Retinal pigment epithelial cell (primary cell): Measurements from ENCODE around the gene ERCC6L2.

ENCODE experiments used
- DNase-seq: peaks from one replicate; pipeline ENCODE4 v3.0.0-alpha.2; 2010; ENCODE audit warnings: low read depth
- H3K4me3 ChIP-seq: 2 replicates; pipeline ENCODE4 v1.5.1; 2011; ENCODE audit warnings: mild to moderate bottlenecking, low read length, control low read depth, moderate library complexity
- CTCF ChIP-seq: conservative IDR thresholded peaks from 2 replicates; pipeline ENCODE4 v1.5.1; 2011; ENCODE audit warnings: low read depth, low read length, control low read depth, inconsistent platforms

The ERCC6L2 gene

GRCh38 chr9:95864852-95865580, 10.5 kb upstream of the ERCC6L2 start:
- DNase-seq: no peak
- H3K4me3 ChIP-seq: no peak overlapping the region
- TF ChIP-seq CTCF: no peak

- H3K4me3 ChIP-seq: no peak overlapping the region
- no peak for DNase-seq
- no peak for TF ChIP-seq CTCF
Measured at GRCh38 chr9:95870352-95870751, 5.1 kb upstream of the ERCC6L2 start.

- DNase-seq: no peak
- no peak overlapping the region for H3K4me3 ChIP-seq
- no peak for TF ChIP-seq CTCF
Measured at GRCh38 chr9:95870906-95871305, 4.6 kb upstream of the ERCC6L2 start.

- DNase-seq: no peak
- no peak overlapping the region for H3K4me3 ChIP-seq
- TF ChIP-seq CTCF: no peak
Measured at GRCh38 chr9:95874303-95874988, 1.0 kb upstream of the ERCC6L2 start.

GRCh38 chr9:95874989-95875304, 544 bp upstream of the ERCC6L2 start:
- no peak overlapping the region for H3K4me3 ChIP-seq
- DNase-seq: no peak
- no peak for TF ChIP-seq CTCF

GRCh38 chr9:95876138-95876444, 600 bp downstream of the ERCC6L2 start:
- no peak for DNase-seq
- no peak for TF ChIP-seq CTCF
- no peak overlapping the region for H3K4me3 ChIP-seq

- no peak for TF ChIP-seq CTCF
- H3K4me3 ChIP-seq: no peak overlapping the region
- no peak for DNase-seq
Measured at GRCh38 chr9:95876595-95876994, 1.1 kb downstream of the ERCC6L2 start.
